Endothelial cell of umbilical vein (primary cell): Measurements from ENCODE around the gene PHF23. TPM values are rescaled to one million over a fixed set of nuclear protein-coding genes. Genes with fewer than 3 reads are reported as not detected.

ENCODE experiments used
- BruUV-seq: library from RNA; stranded (reverse); fragments of 400-500 nt; replicated peaks from 2 replicates; lab custom pipeline; 2021; lab: Mats Ljungman, UMichigan
- CTCF ChIA-PET: fragments of 300-600, 350-600 bp; sonication (Branson Sonifier 250); formaldehyde crosslinking; loops from one replicate; lab custom pipeline; 2021; ENCODE audit warnings: antibody characterized with exemption, inconsistent platforms; lab: Charles Lee
- POLR2A ChIA-PET: fragments of 300-600, 350-600 bp; sonication (Branson Sonifier 250); formaldehyde crosslinking; loops from one replicate; lab custom pipeline; 2021; ENCODE audit warnings: antibody characterized with exemption, inconsistent platforms; lab: Charles Lee
- DNase-seq: peaks from one replicate; pipeline ENCODE4 v3.0.0-alpha.2; 2011; ENCODE audit warnings: low read depth, low spot score
- FAIRE-seq: peaks from 2 replicates; lab custom pipeline; 2011; peaks lifted over from hg19 to GRCh38; lab: Jason Lieb, UNC
- H2AFZ ChIP-seq: 2 replicates; pipeline ENCODE4 v1.6.0; 2012; ENCODE audit warnings: low read depth, low read length, control low read depth, inconsistent platforms
- H3K27ac ChIP-seq: 2 replicates; pipeline ENCODE4 v1.5.1; 2011; ENCODE audit warnings: low read depth, mild to moderate bottlenecking, control low read depth, low read length, moderate library complexity; ENCODE audit not compliant: insufficient read depth
- H3K27me3 ChIP-seq, 2 experiments: 2 replicates each; pipeline versions ENCODE4 v1.6.0 to v1.6.1; 2011; ENCODE audit warnings: low read length in 2 of 2, mixed read lengths in 1 of 2; ENCODE audit not compliant: control insufficient read depth in 2 of 2, insufficient read depth in 2 of 2
- H3K36me3 ChIP-seq, 2 experiments: 2 replicates in 1 of 2; 3 replicates in 1 of 2; pipeline ENCODE4 v1.5.1; 2011; ENCODE audit warnings: low read length in 2 of 2, mild to moderate bottlenecking in 1 of 2, moderate library complexity in 1 of 2; ENCODE audit not compliant: control insufficient read depth in 2 of 2, insufficient read depth in 2 of 2; ENCODE audit errors: extremely low read depth in 1 of 2
- H3K4me1 ChIP-seq: 3 replicates; pipeline ENCODE4 v1.5.1; 2011; ENCODE audit warnings: mild to moderate bottlenecking, low read length; ENCODE audit not compliant: control insufficient read depth, insufficient read depth; ENCODE audit errors: extremely low read depth
- H3K4me2 ChIP-seq: 2 replicates; pipeline ENCODE4 v1.6.1; 2011; ENCODE audit warnings: low read length, control low read depth, mixed read lengths; ENCODE audit not compliant: insufficient read depth
- H3K4me3 ChIP-seq, 3 experiments: fragments of 200-600 bp in 1 of 3; sonication (generic), shearing (Covaris generic) in 1 of 3; replicated peaks in 1 of 3; 2 replicates each; pipeline ENCODE4 v1.5.1; 2011 to 2016; ENCODE audit warnings: control low read depth in 3 of 3, low read length in 3 of 3, mild to moderate bottlenecking in 2 of 3, inconsistent platforms in 1 of 3, low read depth in 1 of 3, moderate library complexity in 1 of 3; ENCODE audit not compliant: insufficient read depth in 1 of 3
- H3K79me2 ChIP-seq: 2 replicates; pipeline ENCODE4 v1.6.0; 2012; ENCODE audit warnings: low read length, inconsistent platforms; ENCODE audit not compliant: control insufficient read depth, insufficient read depth
- H3K9ac ChIP-seq: replicated peaks from 2 replicates; pipeline ENCODE3; 2011; ENCODE audit warnings: low read length, control low read depth; ENCODE audit not compliant: insufficient read depth; ENCODE audit errors: extremely low read depth
- H3K9me1 ChIP-seq: replicated peaks from 3 replicates; pipeline ENCODE4 v1.6.0; 2011; ENCODE audit warnings: mild to moderate bottlenecking, low read length; ENCODE audit not compliant: control insufficient read depth, insufficient read depth; ENCODE audit errors: extremely low read depth
- H3K9me3 ChIP-seq: replicated peaks from 2 replicates; pipeline ENCODE4 v1.5.1; 2012; ENCODE audit warnings: low read length, inconsistent platforms; ENCODE audit not compliant: control insufficient read depth, insufficient read depth
- H4K20me1 ChIP-seq: replicated peaks from 2 replicates; pipeline ENCODE3; 2011; ENCODE audit warnings: mild to moderate bottlenecking, low read length; ENCODE audit not compliant: control insufficient read depth, insufficient read depth; ENCODE audit errors: extremely low read depth
- CTCF ChIP-seq, 2 donors: IDR thresholded peaks; 1 replicate in 1 of 2; 2 replicates in 1 of 2; pipeline ENCODE4 v1.5.1; 2011; ENCODE audit warnings: low read length in 2 of 2, mild to moderate bottlenecking in 2 of 2, moderate library complexity in 2 of 2, control low read depth in 1 of 2, inconsistent platforms in 1 of 2, low read depth in 1 of 2; ENCODE audit not compliant: insufficient read depth in 1 of 2; ENCODE audit errors: extremely low read depth in 1 of 2
- EZH2 ChIP-seq: IDR thresholded peaks from 2 replicates; pipeline ENCODE4 v1.6.1; 2012; ENCODE audit warnings: borderline replicate concordance, low read depth, mild to moderate bottlenecking, moderate library complexity, low read length, inconsistent platforms; ENCODE audit not compliant: severe bottlenecking
- POLR2A ChIP-seq: IDR thresholded peaks from 2 replicates; pipeline ENCODE4 v1.6.1; 2012; ENCODE audit warnings: low read depth, mild to moderate bottlenecking, control low read depth, low read length
- POLR2AphosphoS5 ChIP-seq: IDR thresholded peaks from 2 replicates; pipeline ENCODE4 v1.6.1; 2012; ENCODE audit warnings: low read depth, mild to moderate bottlenecking, control low read depth, low read length, moderate library complexity; ENCODE audit not compliant: insufficient read depth
- dilution Hi-C: fragments of 300-500 bp; cut with MboI; formaldehyde crosslinking; loops from one replicate; pipeline ENCODE4 v1.15.0; 2019; ENCODE audit warnings: low sequenced_read_pairs; ENCODE audit not compliant: extremely low pct_ligation_motif_present
- intact Hi-C: fragments of 100-400 bp; cut with micrococcal nuclease; formaldehyde crosslinking; loops from one replicate; pipeline ENCODE4 v1.10.0; 2022
- polyA plus RNA-seq, 4 experiments: library from polyadenylated mRNA; depleted of rRNA in 3 of 4; stranded (reverse) in 3 of 4; unstranded in 1 of 4; fragments of >200 nt; gene quantifications; 2 replicates each; pipeline versions ENCODE4 v1.2.1 to v1.2.3, GENCODE V29; 2011 to 2012; ENCODE audit warnings: missing spikeins in 1 of 4
- total RNA-seq: library from RNA; stranded (reverse); gene quantifications from 2 replicates; pipeline ENCODE4 v1.2.3, GENCODE V29; 2021

Gene PHF23
- total and polyA plus RNA-seq, 2 donors (not counting 3 experiments of a cell fraction or from before 2014, with no cell fraction given), result 35.6 to 54.7 TPM

- POLR2A ChIA-PET, result no interaction called here
- peaks cover 11% of the 10 kb centered on the region for H3K4me1 ChIP-seq
- CTCF ChIA-PET, result interaction anchor here (1.4 to 2.0 kb wide), 2 partner anchors 74 to 177 kb away, joined by 4 to 9 read pairs; no protein-coding TSS in a partner anchor
- H2AFZ ChIP-seq, result no peak overlapping the region
- no peak overlapping the region for H3K27ac ChIP-seq
- H3K9me3 ChIP-seq, result no peaks in the 10 kb centered on the region
- no TSS peak for BruUV-seq
- no peak for FAIRE-seq
- no peak overlapping the region for H3K9ac ChIP-seq
- no peak overlapping the region for H3K4me2 ChIP-seq
- DNase-seq, result no peak
- peaks cover 2% of the 10 kb centered on the region for H3K79me2 ChIP-seq
- dilution Hi-C loops (no loop called here), intact Hi-C loops (no loop called here)
- H4K20me1 ChIP-seq, result no peaks in the 10 kb centered on the region
- no peak overlapping the region for H3K4me3 ChIP-seq
- TF ChIP-seq EZH2 (no peak), POLR2A (peak; percentile 17)
- H3K36me3 ChIP-seq, result peaks cover 21 to 37% of the 10 kb centered on the region in 2 experiments
- no peaks in the 10 kb centered on the region for H3K27me3 ChIP-seq
- H3K9me1 ChIP-seq, result no peaks in the 10 kb centered on the region
Measured at GRCh38 chr17:7222972-7223292, 16.3 kb downstream of the PHF23 start.

GRCh38 chr17:7222093-7222971 lies 16.9 kb downstream of the PHF23 start:
- Histone ChIP-seq H3K4me2 (no peak overlapping the region), H3K9me3 (no peaks in the 10 kb centered on the region), H3K9ac (no peak overlapping the region), H3K27me3 (no peaks in the 10 kb centered on the region), H3K9me1 (no peaks in the 10 kb centered on the region), H3K4me3 (no peak overlapping the region), H2AFZ (no peak overlapping the region), H4K20me1 (no peaks in the 10 kb centered on the region), H3K36me3 (peaks cover 21 to 33% of the 10 kb centered on the region in 2 experiments), H3K4me1 (peaks cover 11% of the 10 kb centered on the region), H3K79me2 (peaks cover 2% of the 10 kb centered on the region), H3K27ac (no peak overlapping the region)
- CTCF ChIA-PET, result interaction anchor here (1.9 to 4.5 kb wide), 5 partner anchors 16 to 177 kb away, joined by 5 to 94 read pairs (median 28); partner anchors contain the start of genes GABARAP and PHF23
- POLR2A ChIA-PET, result no interaction called here
- FAIRE-seq (peak; percentile 50), DNase-seq (no peak)
- TF ChIP-seq CTCF (IDR thresholded peaks at IDR 0.05; ENCODE audit: extremely low read depth in 1 of 2, insufficient read depth in 1 of 2, low read depth in 1 of 2, low read length in 2 of 2) (no peak), POLR2A (peak; percentile 6), POLR2AphosphoS5 (peak; percentile 2)
- dilution Hi-C loops, result no loop called here
- intact Hi-C loops, result no loop called here
- BruUV-seq, result no TSS peak
